ENCODE data around the gene RGR.

DNA sequence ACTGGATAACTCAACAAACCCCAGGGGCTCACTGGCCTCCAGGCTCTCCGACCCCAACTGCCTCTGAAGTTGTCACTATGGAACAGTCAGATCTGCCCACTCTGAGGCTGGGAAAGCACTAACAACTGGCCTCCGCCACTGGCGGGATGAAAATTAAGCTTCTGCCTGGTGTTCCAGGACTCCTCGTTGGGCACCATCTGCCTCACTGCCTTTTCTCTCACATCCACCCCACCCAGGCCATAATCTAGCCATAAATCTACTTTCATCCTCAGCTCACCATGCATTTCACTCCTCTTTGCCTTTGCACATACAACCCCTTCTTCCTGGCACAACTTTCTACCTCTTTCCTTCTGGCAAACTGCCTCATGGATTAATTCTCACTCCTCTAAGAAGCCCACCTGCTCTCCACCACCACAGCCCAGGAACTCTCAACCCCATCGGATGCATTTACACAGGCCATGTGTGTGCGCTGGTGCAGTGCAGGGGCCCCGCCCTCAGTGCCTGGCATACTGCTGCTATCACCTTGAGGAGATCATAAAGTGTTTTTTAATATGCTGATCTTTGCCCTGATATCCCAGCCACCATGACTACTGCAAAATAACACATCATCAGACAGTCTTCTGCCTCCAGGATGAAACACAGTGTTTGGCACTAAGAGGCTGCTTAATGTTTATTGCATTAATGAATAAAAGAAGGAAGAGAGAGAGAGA, 46.5 kb upstream of the RGR start:
- no peak for TF ChIP-seq GATA2 (IDR thresholded peaks at IDR 0.05; ENCODE audit: low read depth, low read length)
- TF ChIP-seq GATA3 (IDR thresholded peaks at IDR 0.05; ENCODE audit: low read depth, low read length) = no peak

All from SH-SY5Y (cell line).